HFFc6 (cell line): ENCODE data around the gene TSPAN32. TPM values are rescaled to one million over a fixed set of nuclear protein-coding genes. Genes with fewer than 3 reads are reported as not detected.
"Not testable (repeated sequence)": the region's sequence is repeated elsewhere in the genome, so short reads cannot be mapped to it uniquely, and the experiment has no call there.

ENCODE experiments used
- DNase-seq: peaks from one replicate; pipeline ENCODE4 v3.0.0-alpha.2; 2018
- H3K27ac Mint-ChIP-seq: 2 replicates; pipeline ENCODE4 v1.8.0; 2020; ENCODE audit warnings: mild to moderate bottlenecking, mixed read lengths
- H3K27me3 Mint-ChIP-seq: 2 replicates; pipeline ENCODE4 v1.8.0; 2021; ENCODE audit warnings: mild to moderate bottlenecking, moderate library complexity, mixed read lengths; ENCODE audit not compliant: insufficient read depth
- H3K36me3 Mint-ChIP-seq: 2 replicates; pipeline ENCODE4 v1.8.0; 2021; ENCODE audit warnings: low read depth, mixed read lengths
- H3K4me1 Mint-ChIP-seq: 2 replicates; pipeline ENCODE4 v1.8.0; 2020; ENCODE audit warnings: low read depth, mixed read lengths
- H3K4me3 Mint-ChIP-seq: 2 replicates; pipeline ENCODE4 v1.8.0; 2020; ENCODE audit warnings: mild to moderate bottlenecking, moderate library complexity, mixed read lengths
- H3K9me3 Mint-ChIP-seq: 2 replicates; pipeline ENCODE4 v1.8.0; 2020; ENCODE audit warnings: mild to moderate bottlenecking, mixed read lengths
- CTCF ChIP-seq: fragments of 200-600 bp; sonication (generic); IDR thresholded peaks from 2 replicates; pipeline ENCODE4 v1.5.0; 2021; ENCODE audit warnings: antibody characterized with exemption, mild to moderate bottlenecking
- total RNA-seq, 6 experiments: library from RNA; stranded (reverse); fragmentation: NEBNext Ultra II Directional; extraction: Animal tissue kit (Norgen Biotek cat#: 25700); gene quantifications; 2 replicates in 1 of 6; 3 replicates in 5 of 6; pipeline ENCODE4 v1.2.3, GENCODE V29; 2021

TSPAN32 gene
- total RNA-seq, 6 experiments from 2014 or later = not detected

GRCh38 chr11:2357246-2357645 lies 55.4 kb downstream of the TSPAN32 start:
- Mint-ChIP-seq H3K4me3 (no peak overlapping the region), H3K4me1 (peaks cover 17% of the 10 kb centered on the region), H3K27me3 (peaks cover 4% of the 10 kb centered on the region), H3K9me3 (no peaks in the 10 kb centered on the region), H3K36me3 (no peaks in the 10 kb centered on the region; the same call in 1 of the 2 replicates), H3K27ac (no peak overlapping the region)
- TF ChIP-seq CTCF = no peak
- no peak for DNase-seq

GRCh38 chr11:2357651-2358050 lies 55.8 kb downstream of the TSPAN32 start:
- DNase-seq, H3K4me3 Mint-ChIP-seq, H3K9me3 Mint-ChIP-seq, H3K27me3 Mint-ChIP-seq, H3K36me3 Mint-ChIP-seq, H3K27ac Mint-ChIP-seq: not testable (repeated sequence)
- peaks cover 17% of the 10 kb centered on the region for H3K4me1 Mint-ChIP-seq

- H3K4me3 Mint-ChIP-seq = no peak overlapping the region
- H3K4me1 Mint-ChIP-seq = peaks cover 17% of the 10 kb centered on the region
- peaks cover 14% of the 10 kb centered on the region for H3K27me3 Mint-ChIP-seq
- H3K27ac Mint-ChIP-seq = no peak overlapping the region
- no peaks in the 10 kb centered on the region for H3K9me3 Mint-ChIP-seq
- no peak for DNase-seq
- TF ChIP-seq CTCF = no peak
- H3K36me3 Mint-ChIP-seq = no peaks in the 10 kb centered on the region; the same call in 1 of the 2 replicates
These were observed 57.1 kb downstream of the TSPAN32 start for GRCh38 chr11:2358754-2359442.

GRCh38 chr11:2359557-2359956 lies 57.7 kb downstream of the TSPAN32 start:
- peaks cover 15% of the 10 kb centered on the region for H3K27me3 Mint-ChIP-seq

GRCh38 chr11:2360081-2360642 lies 58.3 kb downstream of the TSPAN32 start:
- peaks cover 11% of the 10 kb centered on the region for H3K4me1 Mint-ChIP-seq
- DNase-seq = no peak
- H3K4me3 Mint-ChIP-seq = no peak overlapping the region
- H3K36me3 Mint-ChIP-seq = no peaks in the 10 kb centered on the region
- no peak for TF ChIP-seq CTCF
- no peaks in the 10 kb centered on the region for H3K9me3 Mint-ChIP-seq
- H3K27ac Mint-ChIP-seq = no peak overlapping the region
- H3K27me3 Mint-ChIP-seq = peaks cover 15% of the 10 kb centered on the region

More at GRCh38 chr11:2359557-2359956, 57.7 kb downstream of the TSPAN32 start:
- Mint-ChIP-seq H3K9me3 (no peaks in the 10 kb centered on the region), H3K36me3 (no peaks in the 10 kb centered on the region), H3K4me1 (peaks cover 17% of the 10 kb centered on the region), H3K4me3 (no peak overlapping the region), H3K27ac (no peak overlapping the region)
- no peak for TF ChIP-seq CTCF
- DNase-seq = no peak

GRCh38 chr11:2361565-2361964 lies 59.8 kb downstream of the TSPAN32 start:
- Mint-ChIP-seq H3K36me3 (no peaks in the 10 kb centered on the region), H3K9me3 (no peaks in the 10 kb centered on the region), H3K4me1 (no peaks in the 10 kb centered on the region; the same call in 1 of the 2 replicates), H3K27me3 (peaks cover 18% of the 10 kb centered on the region), H3K4me3 (no peak overlapping the region), H3K27ac (no peak overlapping the region)
- TF ChIP-seq CTCF = no peak
- no peak for DNase-seq
